HTERT RPE-1 (cell line): ENCODE data around the gene COL12A1.

Source experiments
- in situ Hi-C: fragments of 300-500 bp; cut with MboI; formaldehyde crosslinking; loops from 4 replicates; pipeline ENCODE4 v1.14.3; 2020; ENCODE audit warnings: low sequenced_read_pairs

The COL12A1 gene

DNA sequence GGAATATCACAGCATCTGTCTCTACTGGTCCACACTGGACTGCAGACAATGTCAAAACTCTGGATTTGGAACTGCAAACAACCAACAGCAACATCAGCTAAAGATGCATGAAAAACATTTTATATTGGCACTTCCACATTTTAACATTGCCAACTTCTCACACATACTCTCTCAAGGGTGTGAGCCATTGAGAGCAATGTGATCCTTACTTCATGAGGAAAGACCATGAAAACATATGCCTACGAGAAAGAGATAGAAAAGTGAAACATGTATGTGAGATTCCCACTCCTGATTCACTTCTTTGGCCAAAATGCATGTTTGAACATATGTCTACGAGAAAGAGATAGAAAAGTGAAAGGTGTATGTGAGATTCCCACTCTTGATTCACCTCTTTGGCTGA lies 99.4 kb downstream of the COL12A1 start:
- in situ Hi-C loops, result no loop called here

DNA sequence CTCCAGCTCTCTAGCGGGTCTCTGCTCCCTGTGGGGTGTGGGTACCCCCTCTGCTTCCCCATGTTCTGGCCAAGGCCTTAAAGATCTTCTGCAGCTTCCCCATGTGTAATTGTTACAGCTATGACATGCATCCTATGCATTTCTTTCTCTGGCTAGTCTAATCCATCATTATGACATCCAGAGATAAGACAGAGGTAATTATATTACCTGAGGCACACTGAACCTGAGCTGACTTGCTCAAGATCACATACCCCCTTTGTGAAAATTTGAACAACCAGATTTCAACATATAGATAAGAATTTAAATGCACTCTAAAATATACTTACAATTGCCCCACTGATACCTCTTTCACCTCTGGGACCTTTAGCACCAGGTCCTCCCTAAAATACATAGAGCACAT lies 102.4 kb downstream of the COL12A1 start:
- in situ Hi-C loops, result no loop called here

DNA sequence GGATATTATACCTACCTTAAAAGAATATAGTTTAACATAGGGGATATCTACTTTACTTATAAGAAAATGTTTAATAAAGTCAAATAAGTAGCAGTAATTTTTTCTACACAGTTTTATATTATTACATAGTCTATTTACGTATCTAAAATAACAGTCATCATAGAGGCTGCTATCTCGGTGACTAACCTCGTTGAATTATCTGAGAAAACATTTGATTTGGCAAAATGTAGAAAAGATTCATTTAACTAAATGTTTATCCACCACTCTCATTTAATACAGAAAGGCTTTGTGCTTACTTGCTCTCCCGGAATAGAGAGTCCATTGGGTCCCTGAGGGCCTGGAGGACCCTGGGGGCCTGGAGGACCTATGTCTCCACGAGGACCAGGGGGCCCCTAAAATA lies 103.6 kb downstream of the COL12A1 start:
- in situ Hi-C loops, result no loop called here

DNA sequence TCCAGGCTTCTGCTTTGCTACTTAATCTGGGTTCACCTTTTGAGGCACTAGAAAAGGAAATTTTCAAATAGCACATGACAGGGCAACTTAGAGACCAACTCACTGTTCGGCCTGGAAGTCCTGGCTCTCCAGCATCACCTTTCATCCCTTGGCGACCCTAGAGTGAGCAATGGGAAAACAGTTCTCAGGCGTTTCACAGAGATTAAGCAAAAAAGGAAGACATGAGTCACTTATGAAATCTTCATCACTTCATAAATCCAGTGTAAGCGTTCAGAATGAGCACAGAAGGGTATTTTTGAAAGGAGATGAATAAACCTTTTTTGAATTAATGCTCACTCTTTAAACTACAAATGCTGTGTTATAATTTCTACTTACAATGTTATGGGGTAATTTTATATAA lies 104.0 kb downstream of the COL12A1 start:
- in situ Hi-C loops, result no loop called here

DNA sequence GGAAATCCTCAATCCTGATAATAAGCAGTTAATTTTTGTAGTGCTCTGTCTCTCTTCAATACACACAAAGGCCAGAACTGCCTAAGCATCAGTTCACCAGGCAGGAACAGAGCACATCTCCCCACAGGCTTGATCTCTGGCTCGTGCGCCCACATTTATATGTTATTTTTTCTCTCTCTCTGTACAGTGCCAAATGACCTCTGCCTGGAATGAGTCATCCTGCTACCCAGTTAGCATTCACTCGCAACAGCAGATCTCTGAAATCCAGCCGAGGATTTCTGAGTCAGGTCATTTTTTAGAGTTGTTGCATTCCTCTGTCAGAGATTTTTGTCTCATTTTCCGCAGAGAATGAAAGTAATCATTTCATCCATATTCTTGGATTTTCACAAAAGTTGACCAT lies 107.1 kb downstream of the COL12A1 start:
- in situ Hi-C loops, result no loop called here

DNA sequence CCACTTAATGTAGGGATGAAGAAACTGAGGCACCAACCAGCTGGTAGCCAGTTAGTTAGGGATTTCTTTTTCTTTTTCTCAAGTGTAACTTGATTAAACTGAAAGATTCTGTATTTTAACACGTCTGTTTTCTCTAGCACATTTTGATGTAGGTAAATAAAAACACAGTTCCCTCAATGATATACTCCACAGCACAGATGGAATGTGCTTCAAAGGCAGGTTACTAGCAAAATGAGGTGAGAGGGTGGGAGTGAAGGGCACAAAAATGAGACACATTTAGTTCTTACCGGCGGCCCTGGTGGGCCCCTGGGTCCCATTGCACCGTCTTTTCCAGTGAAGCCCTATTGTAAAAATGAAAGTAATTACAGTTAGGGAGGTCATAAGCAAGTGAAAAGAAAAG lies 108.9 kb downstream of the COL12A1 start:
- in situ Hi-C loops, result no loop called here

DNA sequence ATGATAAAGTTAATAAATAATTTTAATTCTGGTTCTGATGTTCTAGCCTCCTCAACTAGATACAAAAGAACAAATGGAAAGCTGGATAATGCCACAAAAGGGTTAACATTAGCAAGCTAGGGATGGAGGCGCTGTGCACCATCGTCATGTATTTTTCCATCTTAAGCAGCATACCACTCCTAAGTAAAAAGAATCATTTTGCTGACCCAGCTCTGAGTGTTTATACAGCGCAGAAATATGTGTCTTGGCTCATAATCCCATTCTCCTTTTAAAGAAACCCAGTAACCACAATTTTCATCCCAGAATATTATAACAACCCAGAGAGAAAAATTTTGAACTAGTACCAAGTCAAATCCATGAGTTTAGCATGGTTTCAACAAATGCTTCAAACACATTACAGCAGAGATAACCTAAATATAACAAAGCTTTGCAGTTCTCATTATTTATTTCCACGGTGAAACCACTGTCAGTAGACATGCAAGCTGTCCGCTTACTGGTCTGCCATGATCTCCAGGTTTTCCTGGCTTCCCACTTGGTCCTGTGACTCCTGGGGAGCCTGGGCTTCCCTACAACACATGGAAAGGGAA lies 111.1 kb downstream of the COL12A1 start:
- in situ Hi-C loops, result no loop called here

DNA sequence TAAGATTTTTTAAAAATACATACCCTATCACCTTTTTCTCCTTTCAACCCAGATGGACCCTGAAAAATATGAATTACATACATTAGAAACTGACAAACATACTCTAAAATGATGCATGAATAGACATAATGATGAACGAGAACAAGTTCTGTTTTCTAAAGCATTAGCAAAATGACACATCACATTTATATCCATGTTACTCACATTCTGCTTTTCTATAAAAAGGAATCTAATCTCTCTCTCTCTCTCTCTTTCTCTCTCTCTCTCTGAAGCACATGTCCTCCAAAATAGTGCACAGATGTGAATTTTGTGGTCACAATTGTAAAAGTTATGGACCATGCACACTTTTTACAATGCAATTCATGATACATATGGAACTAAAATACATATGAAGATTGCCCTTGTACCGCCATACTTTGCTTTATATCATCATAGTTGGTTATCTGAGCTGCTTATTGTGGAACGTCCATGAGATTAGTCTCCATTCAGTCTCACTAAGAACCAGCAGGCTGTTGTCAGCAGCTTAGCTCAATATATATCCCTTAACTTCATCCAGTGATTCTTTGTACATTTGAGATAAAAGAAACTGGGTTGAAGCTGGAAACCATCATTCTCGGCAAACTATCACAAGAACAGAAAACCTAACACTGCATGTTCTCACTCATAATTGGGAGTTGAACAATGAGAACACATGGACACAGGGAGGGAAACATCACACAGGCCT lies 114.2 kb downstream of the COL12A1 start:
- in situ Hi-C loops, result no loop called here

DNA sequence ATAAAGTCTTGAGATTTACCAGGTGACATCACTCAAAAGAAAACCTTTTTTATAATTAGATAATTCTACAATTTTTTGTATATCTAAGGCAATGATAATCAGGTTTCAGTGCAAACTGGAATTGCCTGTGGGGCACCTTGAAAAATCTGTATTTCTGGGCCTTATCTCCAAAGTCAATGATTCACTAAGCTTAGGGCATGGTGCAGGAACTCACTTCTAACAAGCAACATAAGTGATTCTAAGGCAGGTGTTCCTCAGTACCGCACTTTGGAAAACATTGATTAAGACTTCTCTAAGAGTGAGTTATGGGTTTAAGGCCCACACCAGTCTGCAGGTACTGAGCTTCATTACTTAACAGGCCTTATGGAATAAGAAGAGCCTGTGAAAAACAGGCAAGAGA lies 115.3 kb downstream of the COL12A1 start:
- in situ Hi-C loops, result no loop called here

DNA sequence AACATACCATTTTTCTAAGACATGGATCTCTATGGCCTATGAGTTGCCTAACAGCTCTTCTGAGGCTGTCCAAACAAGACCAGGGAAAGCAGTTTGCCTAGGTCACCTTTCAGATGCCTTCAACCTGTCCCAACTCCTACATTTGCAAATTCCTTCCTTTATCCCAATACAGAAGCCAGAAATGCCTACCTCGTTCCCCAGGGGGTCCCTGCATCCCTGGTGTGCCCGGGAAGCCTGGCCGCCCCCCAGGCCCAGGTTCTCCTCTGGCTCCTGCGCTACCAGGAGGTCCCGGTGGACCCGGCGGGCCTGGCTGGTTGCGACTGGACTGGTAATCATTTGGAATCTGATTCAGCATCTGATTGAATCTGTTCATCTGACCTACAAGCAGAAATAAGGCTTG lies 115.9 kb downstream of the COL12A1 start:
- in situ Hi-C loops, result no loop called here

DNA sequence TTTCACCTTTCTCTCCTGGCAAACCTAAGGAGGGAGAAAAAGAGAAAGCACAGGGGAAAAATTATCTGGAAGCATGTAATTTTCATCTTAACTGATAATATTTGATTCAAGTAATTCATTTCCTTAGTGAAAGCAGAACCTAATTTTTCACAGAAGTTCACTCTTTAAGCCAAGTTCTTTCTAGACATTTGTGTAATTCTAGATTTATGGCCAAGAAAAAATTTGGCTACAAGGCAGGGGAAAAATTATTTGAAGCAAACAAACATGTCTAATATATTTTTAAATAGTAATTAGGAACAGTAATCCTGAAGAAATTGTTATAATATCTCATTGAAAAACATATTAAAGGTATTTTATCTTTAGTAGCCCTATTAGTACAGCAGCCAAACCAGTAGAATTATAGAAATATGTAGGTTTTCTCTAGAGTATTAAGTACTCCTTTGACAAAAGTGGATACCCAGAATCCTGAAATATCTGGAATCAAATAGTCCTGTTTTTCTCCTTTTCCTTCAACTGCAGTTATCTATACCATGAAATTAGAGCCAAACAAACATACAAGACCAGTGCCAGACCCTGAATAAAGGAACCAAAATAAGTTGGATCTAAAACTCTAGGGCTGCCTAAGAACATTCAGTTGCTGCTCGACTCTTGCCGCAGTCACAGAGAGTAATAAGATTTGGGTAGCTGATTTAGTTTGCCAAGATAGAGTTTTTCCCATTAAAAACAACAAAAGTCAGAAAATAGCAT lies 116.5 kb downstream of the COL12A1 start:
- in situ Hi-C loops, result no loop called here

DNA sequence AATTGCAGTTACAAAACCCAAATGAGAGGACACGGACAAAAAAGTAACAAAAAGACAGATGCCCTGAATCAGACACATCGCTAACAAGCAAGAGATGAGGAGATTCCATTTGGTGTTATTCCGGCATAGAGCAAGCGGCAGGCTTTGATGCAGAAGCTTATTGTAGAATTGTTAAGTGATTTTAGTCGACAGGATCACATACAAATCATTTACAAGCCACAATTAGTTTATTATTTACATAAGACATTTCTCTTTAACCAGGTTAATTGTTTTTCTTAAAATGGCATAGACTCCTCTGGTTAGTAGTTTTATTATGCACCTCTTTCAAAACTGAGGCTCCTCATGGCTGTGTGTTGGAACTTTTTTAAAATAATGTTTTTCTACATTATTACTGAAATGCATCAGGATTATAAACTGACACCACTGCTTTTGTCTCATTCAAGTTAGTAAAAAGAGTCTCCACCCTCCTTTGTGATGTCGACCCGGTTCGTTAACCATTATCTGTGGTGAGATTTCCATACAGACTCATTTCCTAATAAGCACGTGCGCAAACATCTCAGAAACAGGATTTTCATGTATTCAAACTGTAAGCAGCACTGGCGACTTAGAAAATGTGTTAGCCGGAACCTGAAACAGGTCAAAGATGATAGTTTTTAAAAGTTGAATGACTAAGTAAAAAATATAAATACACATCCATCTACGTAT lies 119.8 kb downstream of the COL12A1 start:
- in situ Hi-C loops, result no loop called here

DNA sequence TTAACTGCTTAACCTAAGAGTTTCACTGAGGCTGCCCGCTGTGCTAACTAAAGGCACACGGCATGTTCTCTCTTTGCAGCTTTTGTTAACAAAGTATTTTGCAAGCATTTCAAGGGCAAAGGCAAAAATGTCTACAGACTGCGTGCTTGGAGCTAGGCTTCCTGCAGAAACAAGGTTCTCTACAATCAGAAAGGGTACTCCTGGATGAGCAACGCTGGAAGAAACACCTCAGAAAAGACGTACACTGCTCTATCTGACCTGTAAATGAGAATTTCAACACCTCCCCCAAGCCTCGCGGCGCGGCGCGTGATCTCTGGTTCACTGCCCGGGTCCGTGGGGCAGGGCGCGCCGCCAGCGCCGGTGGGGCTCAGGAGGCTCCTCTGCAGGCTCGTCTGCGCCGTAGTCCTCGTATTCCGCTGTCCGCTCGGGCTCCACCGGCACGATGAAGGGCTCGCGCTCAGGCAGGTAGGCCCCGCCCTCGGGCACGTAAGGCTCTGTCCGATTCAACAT lies 120.9 kb downstream of the COL12A1 start:
- in situ Hi-C loops, result no loop called here

DNA sequence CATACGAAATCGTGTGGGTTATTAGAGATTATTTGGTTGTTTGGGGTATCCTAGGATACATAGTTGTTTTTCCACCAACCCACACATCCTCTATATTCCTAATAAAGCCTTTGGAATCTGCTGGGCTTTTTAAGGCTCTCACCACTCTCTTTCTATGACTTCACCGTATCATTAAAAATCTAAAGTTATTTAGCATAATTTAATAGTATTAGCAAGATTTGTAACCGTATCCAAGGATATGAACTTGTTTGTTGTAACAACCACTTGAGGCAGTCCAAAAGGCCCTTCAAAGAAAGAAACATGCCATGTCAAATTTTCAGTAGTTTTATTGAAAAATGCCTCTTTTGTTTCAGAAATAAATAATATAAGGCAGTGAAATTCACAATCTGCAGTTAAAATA lies 121.8 kb downstream of the COL12A1 start:
- in situ Hi-C loops, result no loop called here

DNA sequence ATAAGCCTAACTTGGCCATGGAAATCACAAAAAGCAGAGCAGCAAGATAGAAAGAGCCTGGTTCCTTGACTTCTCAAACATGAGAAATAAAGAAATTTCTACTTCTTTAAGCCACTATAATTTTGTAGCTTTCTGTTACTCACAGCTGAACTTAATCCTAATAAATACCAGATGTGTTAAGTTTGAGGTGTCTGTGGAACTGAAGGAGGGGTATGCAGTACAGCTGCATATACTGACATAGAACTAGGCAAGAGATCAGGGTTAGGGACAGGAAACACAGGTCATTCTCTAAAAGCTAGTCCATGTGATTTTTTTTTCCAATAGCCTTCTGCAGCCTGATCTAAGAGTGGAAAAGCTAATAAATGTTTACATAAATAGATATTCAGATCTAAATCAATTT lies 123.9 kb downstream of the COL12A1 start:
- in situ Hi-C loops, result no loop called here

DNA sequence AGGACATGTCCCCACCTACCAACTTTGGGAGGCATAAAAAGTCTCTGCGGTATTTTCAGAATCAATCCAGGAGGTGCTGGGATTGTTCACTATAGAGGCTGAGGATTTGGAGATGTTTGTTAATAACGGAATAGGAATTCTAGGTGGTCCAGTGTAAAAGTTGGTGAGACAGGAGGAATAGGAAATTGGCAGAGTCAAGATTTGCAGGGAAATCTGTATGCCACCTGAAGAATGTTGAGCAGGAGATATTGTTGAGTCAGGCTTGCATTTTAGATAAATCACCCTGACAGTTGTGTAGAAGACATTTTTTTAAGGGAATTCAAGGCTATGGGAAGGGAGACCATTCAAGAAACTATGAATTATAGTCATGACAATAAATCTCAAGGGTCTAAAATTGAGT lies 124.8 kb downstream of the COL12A1 start:
- in situ Hi-C loops, result no loop called here

DNA sequence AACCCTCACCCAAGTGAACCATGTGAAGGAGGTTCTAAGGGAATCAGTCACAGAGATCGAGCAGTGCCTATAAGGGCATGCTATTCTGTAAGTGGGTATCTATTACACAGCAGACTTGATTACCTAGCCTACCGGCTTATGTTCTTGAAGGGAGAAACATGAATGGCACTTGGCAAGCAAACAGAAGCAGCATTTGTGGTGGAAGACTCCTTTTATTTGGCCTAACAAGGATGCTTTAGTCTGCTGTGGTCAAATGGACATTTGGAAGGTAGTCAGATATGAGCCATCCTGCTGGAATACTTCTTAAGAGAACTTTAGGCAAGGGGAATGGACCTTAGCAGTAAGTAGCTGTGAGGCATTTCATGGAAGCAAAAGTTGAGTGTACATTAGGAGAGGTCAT lies 126.3 kb downstream of the COL12A1 start:
- in situ Hi-C loops, result no loop called here

DNA sequence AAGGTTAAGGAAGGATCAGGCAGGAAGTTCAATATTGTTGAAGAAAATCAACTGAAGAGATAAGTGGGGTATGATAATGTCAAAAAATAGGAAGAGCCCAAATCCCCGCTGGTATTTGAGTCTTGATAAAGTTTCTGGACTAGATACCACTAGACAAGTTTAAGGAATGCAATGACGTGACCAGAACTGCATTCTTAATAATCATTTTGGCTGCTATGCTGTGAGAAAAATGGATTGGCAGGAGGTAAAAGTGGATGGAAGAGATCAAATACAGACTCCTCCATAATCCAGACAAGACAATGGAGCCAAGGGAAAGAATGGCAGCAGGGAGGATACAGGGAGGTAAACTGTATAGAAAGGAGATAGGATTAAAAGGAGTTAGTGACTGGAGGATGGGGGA lies 128.2 kb downstream of the COL12A1 start:
- in situ Hi-C loops, result no loop called here

DNA sequence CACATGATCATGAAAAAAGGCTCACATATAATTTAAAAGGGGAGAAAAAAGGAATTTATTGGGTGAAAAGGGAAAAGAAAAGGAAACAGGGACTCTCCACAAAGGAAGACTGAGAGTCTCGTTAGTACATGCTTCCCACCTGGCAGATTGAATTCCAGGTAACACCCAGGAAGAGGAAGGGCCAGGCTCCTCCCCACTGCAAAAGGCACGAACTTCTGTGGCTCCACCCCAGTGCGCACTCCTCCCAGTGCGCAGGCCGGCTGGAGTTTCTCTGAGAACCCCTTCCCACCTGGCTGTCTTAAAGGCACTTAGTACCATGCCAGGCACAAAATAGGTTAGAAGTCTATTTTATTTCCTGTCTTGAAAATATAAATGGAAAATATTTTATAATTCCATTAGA lies 129.8 kb downstream of the COL12A1 start:
- in situ Hi-C loops, result no loop called here

DNA sequence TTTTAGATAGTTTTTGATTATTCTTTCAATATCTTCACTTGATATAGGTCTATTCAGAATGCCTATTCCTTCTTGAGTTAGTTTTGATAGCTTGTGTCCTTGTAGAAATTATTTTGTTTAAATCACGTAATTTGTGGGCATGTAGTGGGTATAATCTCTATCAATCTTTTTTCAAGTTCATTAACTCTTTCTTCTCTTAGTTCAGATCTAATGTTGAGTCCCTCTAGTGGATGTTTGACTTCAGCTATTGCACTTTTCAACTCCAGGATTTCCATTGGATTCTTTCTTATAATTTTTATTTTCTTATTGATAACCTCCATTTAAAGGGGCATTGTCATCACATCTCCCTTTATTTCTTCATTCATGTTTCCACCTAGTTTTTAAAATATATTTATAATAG lies 135.6 kb downstream of the COL12A1 start:
- in situ Hi-C loops, result no loop called here

DNA sequence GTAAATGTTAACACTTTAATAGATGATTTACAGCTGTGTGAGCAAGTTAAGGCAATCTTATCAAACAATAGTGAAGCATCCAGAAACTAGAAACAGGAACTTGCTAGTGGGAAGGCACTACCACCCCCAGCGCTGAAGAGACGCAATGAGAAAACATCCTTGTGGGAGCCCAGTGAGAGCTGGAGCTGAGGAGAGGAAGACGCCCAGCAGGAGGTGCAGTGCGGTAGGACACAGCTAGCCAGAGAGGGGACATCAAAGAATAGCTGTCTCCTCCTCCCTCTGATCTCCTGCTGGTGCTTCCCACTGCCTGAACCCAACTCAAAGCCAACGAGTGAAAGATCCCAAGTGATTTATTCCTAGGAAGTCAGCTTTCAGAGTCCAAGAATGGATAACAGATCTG lies 140.3 kb downstream of the COL12A1 start:
- in situ Hi-C loops, result no loop called here

DNA sequence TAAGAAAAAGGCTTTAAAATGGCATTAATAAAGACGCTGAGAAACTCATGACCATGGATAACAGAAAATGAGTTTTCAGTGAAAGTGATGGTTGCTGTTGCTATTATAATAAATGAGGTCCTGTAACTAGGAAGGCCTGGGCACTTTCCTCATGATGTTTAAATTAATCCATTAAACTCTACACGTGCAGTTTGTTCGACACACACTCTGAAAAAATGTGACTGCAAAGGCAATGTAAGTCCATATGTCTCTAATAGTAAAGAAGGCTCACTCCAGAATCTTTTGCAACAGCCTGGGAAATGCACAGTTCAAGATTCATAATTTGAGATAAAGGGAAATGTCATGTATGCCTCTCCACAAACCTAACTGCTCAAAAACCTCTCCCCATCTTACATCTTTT lies 153.4 kb downstream of the COL12A1 start:
- in situ Hi-C loops, result no loop called here
